BJ (cell line): Measurements from ENCODE around the gene ATRNL1. TPM values are rescaled to one million over a fixed set of nuclear protein-coding genes. Genes with fewer than 3 reads are reported as not detected.

ENCODE experiments used
- CTCF ChIA-PET: fragments of 350-600 bp; formaldehyde crosslinking; extraction: SDS; loops from one replicate; lab custom pipeline; 2021; ENCODE audit warnings: antibody characterized with exemption, inconsistent platforms; lab: Yijun Ruan, JAX
- POLR2A ChIA-PET: fragments of 300-600 bp; sonication (Branson Sonifier 250); formaldehyde crosslinking; extraction: SDS; loops from one replicate; lab custom pipeline; 2021; ENCODE audit warnings: antibody characterized with exemption; lab: Charles Lee
- DNase-seq: peaks from one replicate; pipeline ENCODE4 v3.0.0-alpha.2; 2011; ENCODE audit warnings: low read depth
- H3K27me3 ChIP-seq: 2 replicates; pipeline ENCODE4 v1.6.0; 2011; ENCODE audit warnings: low read length; ENCODE audit not compliant: control insufficient read depth, insufficient read depth
- H3K36me3 ChIP-seq: 2 replicates; pipeline ENCODE4 v1.5.1; 2011; ENCODE audit warnings: low read length; ENCODE audit not compliant: control insufficient read depth, insufficient read depth
- H3K4me3 ChIP-seq: 2 replicates; pipeline ENCODE4 v1.5.1; 2011; ENCODE audit warnings: low read depth, mild to moderate bottlenecking, control low read depth, low read length
- CTCF ChIP-seq: IDR thresholded peaks from 2 replicates; pipeline ENCODE4 v1.5.1; 2011; ENCODE audit warnings: low read depth, mild to moderate bottlenecking, control low read depth, inconsistent platforms, low read length, moderate library complexity; ENCODE audit not compliant: insufficient read depth
- polyA plus RNA-seq: library from polyadenylated mRNA; depleted of rRNA; stranded (reverse); fragments of >200 nt; gene quantifications from 2 replicates; pipeline ENCODE4 v1.2.3, GENCODE V29; 2011

The ATRNL1 gene
- polyA plus RNA-seq, 1 experiment = not detected

GRCh38 chr10:115046686-115047236, 46.4 kb upstream of the ATRNL1 start:
- 0 out of 2 replicates have a peak, but pooled peaks cover 3% of the 10 kb centered on the region for H3K27me3 ChIP-seq
- TF ChIP-seq CTCF = no peak
- ChIA-PET POLR2A (no interaction called here), CTCF (interaction anchor here (2.5 kb wide), 1 partner anchor 12 kb away, joined by 5 read pairs; no protein-coding TSS in a partner anchor)
- DNase-seq = no peak
- H3K4me3 ChIP-seq = no peak overlapping the region
- no peaks in the 10 kb centered on the region for H3K36me3 ChIP-seq

DNA sequence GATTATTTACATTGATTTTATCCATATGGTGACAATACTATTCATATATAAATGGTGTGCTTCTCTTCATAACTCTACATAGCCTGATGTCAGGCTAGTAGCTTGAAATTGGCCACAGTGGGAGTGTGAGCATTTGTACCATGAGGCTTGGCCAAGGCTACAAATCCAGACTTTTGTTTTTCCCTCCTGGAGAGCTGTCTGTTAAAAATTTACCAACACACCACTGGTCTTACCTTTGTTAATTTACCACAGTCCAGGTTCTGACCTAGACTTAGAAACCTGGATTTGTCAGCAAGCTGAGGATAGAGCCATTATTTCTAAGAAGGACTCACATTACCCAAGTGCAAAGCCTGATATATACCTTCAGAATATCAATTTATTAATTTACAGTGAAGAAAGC, 45.5 kb upstream of the ATRNL1 start:
- DNase-seq = no peak
- TF ChIP-seq CTCF = no peak
- ChIA-PET POLR2A (no interaction called here), CTCF (no interaction called here)
- Histone ChIP-seq H3K27me3 (0 out of 2 replicates have a peak, but pooled peaks cover 3% of the 10 kb centered on the region), H3K4me3 (no peak overlapping the region), H3K36me3 (no peaks in the 10 kb centered on the region)

DNA sequence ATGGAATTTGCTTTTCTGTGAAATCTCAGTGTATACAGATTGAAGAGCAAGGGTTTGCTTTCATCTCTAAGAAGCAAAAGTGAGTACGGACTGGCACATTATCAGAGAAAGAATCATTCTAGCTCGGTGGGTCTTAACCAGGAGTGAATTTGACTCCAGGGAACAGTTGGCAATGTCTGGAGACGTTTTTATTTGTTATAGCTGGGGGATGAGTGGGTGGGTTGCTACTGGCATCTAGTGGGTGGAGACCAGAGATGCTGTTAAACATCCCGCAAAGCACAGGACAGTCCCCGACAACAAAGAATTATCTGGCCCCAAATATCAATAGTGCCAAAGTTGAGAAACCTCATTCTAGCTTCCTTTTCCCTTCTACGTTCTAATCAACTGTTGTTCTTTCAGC, 43.8 kb upstream of the ATRNL1 start:
- DNase-seq = no peak
- POLR2A ChIA-PET = no interaction called here

GRCh38 chr10:115049960-115050359, 43.2 kb upstream of the ATRNL1 start:
- DNase-seq = peak; percentile 9
- Histone ChIP-seq H3K4me3 (no peak overlapping the region), H3K27me3 (0 out of 2 replicates have a peak, but pooled peaks cover 3% of the 10 kb centered on the region), H3K36me3 (no peaks in the 10 kb centered on the region)
- TF ChIP-seq CTCF = no peak
- CTCF ChIA-PET = no interaction called here
- POLR2A ChIA-PET = no interaction called here

More for the DNA sequence above, 43.8 kb upstream of the ATRNL1 start:
- TF ChIP-seq CTCF = no peak
- CTCF ChIA-PET = no interaction called here
- H3K36me3 ChIP-seq = no peaks in the 10 kb centered on the region
- 0 out of 2 replicates have a peak, but pooled peaks cover 3% of the 10 kb centered on the region for H3K27me3 ChIP-seq
- no peak overlapping the region for H3K4me3 ChIP-seq

DNA sequence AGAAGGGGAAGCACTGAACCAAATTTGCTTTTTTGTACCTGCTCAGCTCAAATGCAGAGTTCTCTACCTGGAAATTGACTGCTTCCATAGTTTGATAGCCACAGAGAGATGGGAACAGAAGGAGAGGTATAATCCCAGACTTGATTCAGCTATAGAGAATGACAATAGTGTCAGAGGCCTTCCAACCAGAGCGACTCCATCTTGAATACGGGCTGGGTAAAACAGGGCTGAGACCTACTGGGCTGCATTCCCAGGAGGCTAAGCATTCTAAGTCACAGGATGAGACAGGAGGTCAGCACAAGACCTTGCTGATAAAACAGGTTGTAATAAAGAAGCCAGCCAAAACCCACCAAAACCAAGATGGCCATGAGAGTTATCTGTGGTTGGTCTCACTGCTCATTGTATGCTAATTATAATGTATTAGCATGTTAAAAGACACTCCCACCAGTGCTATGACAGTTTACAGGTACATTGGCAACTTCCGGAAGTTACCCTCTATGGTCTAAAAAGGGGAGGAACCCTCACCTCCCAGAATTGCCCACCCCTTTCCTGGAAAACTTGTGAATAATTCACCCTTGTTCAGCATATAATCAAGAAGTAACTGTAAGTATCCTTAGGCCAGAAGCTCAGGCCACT, 42.7 kb upstream of the ATRNL1 start:
- Histone ChIP-seq H3K4me3 (no peak overlapping the region), H3K27me3 (0 out of 2 replicates have a peak, but pooled peaks cover 3% of the 10 kb centered on the region), H3K36me3 (no peaks in the 10 kb centered on the region)
- TF ChIP-seq CTCF = no peak
- POLR2A ChIA-PET = no interaction called here
- CTCF ChIA-PET = interaction anchor here (1.0 to 1.1 kb wide), 2 partner anchors 10 to 94 kb away, joined by 3 to 4 read pairs; no protein-coding TSS in a partner anchor
- DNase-seq = no peak
